ENCODE data around the gene AUTS2.

AUTS2 gene

GRCh38 chr7:70132852-70133690 is 534.8 kb downstream of the AUTS2 start:
- TF ChIP-seq CTCF (IDR thresholded peaks at IDR 0.05; ENCODE audit: insufficient read depth, low read depth, low read length, missing control alignments): no peak
- DNase-seq (ENCODE audit: low read depth): no peak
- no peak overlapping the region for H3K4me3 ChIP-seq (ENCODE audit: low read depth, low read length)

DNA sequence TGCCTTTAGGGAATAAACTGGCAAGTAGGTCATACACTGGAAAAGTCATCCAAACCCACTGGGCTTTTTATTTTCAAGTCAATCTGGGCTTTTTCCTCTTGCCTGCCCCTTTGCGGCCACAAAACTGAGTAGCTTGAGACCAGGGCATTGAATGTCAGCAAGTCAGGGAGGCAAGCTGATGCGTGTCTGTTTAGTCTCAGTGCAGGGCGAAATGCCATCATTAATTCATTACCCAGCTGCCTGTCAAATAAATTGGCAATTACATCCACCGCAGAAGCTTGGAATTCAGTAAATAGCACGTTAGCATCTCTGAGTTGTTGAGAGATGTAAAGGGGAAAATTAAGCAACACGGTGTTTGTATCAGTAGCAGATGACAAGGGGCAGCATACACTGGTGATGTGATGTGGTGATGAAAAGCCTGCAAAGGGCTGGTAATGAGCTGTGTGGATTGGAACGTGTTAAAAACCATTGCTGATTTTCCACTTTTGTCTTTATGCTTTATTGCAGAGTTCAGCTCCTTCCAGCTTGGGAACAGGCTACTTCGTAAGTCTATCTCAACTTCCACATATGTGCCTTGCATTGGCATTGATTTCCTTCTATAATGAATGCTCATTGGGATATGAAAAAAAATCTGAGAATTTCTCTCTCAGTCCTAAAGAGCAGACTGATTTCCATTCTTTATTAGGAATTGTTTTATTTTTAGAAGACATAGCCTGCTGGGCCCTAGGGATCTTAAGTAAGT is 535.9 kb downstream of the AUTS2 start:
- no peak overlapping the region for H3K4me3 ChIP-seq (ENCODE audit: low read depth, low read length)
- no peak for TF ChIP-seq CTCF (IDR thresholded peaks at IDR 0.05; ENCODE audit: insufficient read depth, low read depth, low read length, missing control alignments)
- no peak for DNase-seq (ENCODE audit: low read depth)

DNA sequence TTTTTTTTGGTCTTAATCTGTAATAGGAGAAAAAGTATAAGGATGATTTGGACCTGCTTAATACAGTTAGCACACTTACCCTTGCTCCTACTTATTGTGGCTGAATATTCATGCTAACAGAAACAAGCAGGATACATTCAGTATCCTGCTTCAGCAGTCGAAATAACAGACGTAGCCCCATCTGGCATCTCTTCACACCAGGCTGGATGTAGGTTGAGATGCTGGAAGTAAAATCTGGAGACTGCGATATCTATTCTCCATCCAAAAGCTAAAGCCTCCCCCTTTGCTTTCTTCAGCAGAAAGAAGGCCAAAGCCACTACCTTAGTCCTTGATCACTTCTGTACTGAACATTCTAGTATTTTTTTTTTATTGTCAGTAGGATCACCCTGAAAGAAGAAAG is 537.4 kb downstream of the AUTS2 start:
- TF ChIP-seq CTCF (IDR thresholded peaks at IDR 0.05; ENCODE audit: insufficient read depth, low read depth, low read length, missing control alignments): no peak
- no peak overlapping the region for H3K4me3 ChIP-seq (ENCODE audit: low read depth, low read length)
- no peak for DNase-seq (ENCODE audit: low read depth)

DNA sequence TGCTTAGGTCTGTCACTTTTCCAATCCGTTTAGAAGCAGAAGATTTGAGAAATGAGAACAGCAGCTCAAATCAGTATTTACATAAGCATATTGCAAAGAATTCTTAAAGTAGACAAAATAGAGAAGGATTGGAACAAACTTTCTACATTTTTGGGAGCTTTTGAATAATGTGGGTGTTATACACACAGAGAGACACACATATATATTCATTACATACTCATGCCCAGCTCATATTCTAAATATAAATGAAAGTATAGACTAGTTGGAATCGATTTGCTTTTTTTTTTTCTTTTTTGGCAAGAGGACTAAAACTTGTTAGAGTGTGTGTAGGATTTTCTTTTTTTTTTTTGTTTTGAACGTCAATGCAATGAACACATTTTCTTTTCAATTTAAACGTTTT is 538.9 kb downstream of the AUTS2 start:
- DNase-seq (ENCODE audit: low read depth): no peak
- no peak for TF ChIP-seq CTCF (IDR thresholded peaks at IDR 0.05; ENCODE audit: insufficient read depth, low read depth, low read length, missing control alignments)
- H3K4me3 ChIP-seq (ENCODE audit: low read depth, low read length): no peak overlapping the region

- DNase-seq (ENCODE audit: low read depth): no peak
- H3K4me3 ChIP-seq (ENCODE audit: low read depth, low read length): no peak overlapping the region
- no peak for TF ChIP-seq CTCF (IDR thresholded peaks at IDR 0.05; ENCODE audit: insufficient read depth, low read depth, low read length, missing control alignments)
Observed at GRCh38 chr7:70142247-70142932, 544.1 kb downstream of the AUTS2 start.

- TF ChIP-seq CTCF (IDR thresholded peaks at IDR 0.05; ENCODE audit: insufficient read depth, low read depth, low read length, missing control alignments): no peak
- no peak overlapping the region for H3K4me3 ChIP-seq (ENCODE audit: low read depth, low read length)
- no peak for DNase-seq (ENCODE audit: low read depth)
Observed at GRCh38 chr7:70143075-70144044, 545.1 kb downstream of the AUTS2 start.
